Measurements from ENCODE around the gene SYT7.
A peak's percentile ranks its signal among the peaks of the same experiment; 100 is the strongest.

SYT7 gene

GRCh38 chr11:61526956-61527731 is 53.7 kb downstream of the SYT7 start:
- no peak overlapping the region for H3K4me3 ChIP-seq (ENCODE audit: low read depth, low read length)
- DNase-seq (ENCODE audit: low read depth) = no peak

- no peak for DNase-seq (ENCODE audit: low read depth)
- H3K4me3 ChIP-seq (ENCODE audit: low read depth, low read length) = no peak overlapping the region
Observed at GRCh38 chr11:61526229-61526628, 54.6 kb downstream of the SYT7 start.

- no peak for DNase-seq (ENCODE audit: low read depth)
- H3K4me3 ChIP-seq (ENCODE audit: low read depth, low read length) = no peak overlapping the region
Observed at GRCh38 chr11:61524963-61525587, 55.8 kb downstream of the SYT7 start.

- no peak overlapping the region for H3K4me3 ChIP-seq (ENCODE audit: low read depth, low read length)
- no peak for DNase-seq (ENCODE audit: low read depth)
Observed at GRCh38 chr11:61524446-61524845, 56.4 kb downstream of the SYT7 start.

GRCh38 chr11:61522881-61523280 is 58.0 kb downstream of the SYT7 start:
- no peak for DNase-seq (ENCODE audit: low read depth)
- no peak overlapping the region for H3K4me3 ChIP-seq (ENCODE audit: low read depth, low read length)

- no peak overlapping the region for H3K4me3 ChIP-seq (ENCODE audit: low read depth, low read length)
- DNase-seq (ENCODE audit: low read depth) = no peak
Observed at GRCh38 chr11:61518032-61518795, 62.7 kb downstream of the SYT7 start.

- H3K4me3 ChIP-seq (ENCODE audit: low read depth, low read length) = peak overlapping the region; percentile 8
- no peak for DNase-seq (ENCODE audit: low read depth)
Observed at GRCh38 chr11:61516675-61517572, 64.0 kb downstream of the SYT7 start.

GRCh38 chr11:61516191-61516590 is 64.7 kb downstream of the SYT7 start:
- no peak for DNase-seq (ENCODE audit: low read depth)
- peak overlapping the region; percentile 8 for H3K4me3 ChIP-seq (ENCODE audit: low read depth, low read length)

- no peak overlapping the region for H3K4me3 ChIP-seq (ENCODE audit: low read depth, low read length)
- no peak for DNase-seq (ENCODE audit: low read depth)
Observed at GRCh38 chr11:61515686-61516085, 65.2 kb downstream of the SYT7 start.

- no peak overlapping the region for H3K4me3 ChIP-seq (ENCODE audit: low read depth, low read length)
- DNase-seq (ENCODE audit: low read depth) = no peak
Observed at GRCh38 chr11:61514050-61514917, 66.6 kb downstream of the SYT7 start.

GRCh38 chr11:61513143-61513765 is 67.6 kb downstream of the SYT7 start:
- DNase-seq (ENCODE audit: low read depth) = no peak

GRCh38 chr11:61512435-61512834 is 68.4 kb downstream of the SYT7 start:
- H3K4me3 ChIP-seq (ENCODE audit: low read depth, low read length) = no peak overlapping the region

More at GRCh38 chr11:61513143-61513765, 67.6 kb downstream of the SYT7 start:
- no peak overlapping the region for H3K4me3 ChIP-seq (ENCODE audit: low read depth, low read length)

GRCh38 chr11:61511383-61511782 is 69.5 kb downstream of the SYT7 start:
- no peak for DNase-seq (ENCODE audit: low read depth)
- H3K4me3 ChIP-seq (ENCODE audit: low read depth, low read length) = no peak overlapping the region

More at GRCh38 chr11:61512435-61512834, 68.4 kb downstream of the SYT7 start:
- no peak for DNase-seq (ENCODE audit: low read depth)

- no peak for DNase-seq (ENCODE audit: low read depth)
- no peak overlapping the region for H3K4me3 ChIP-seq (ENCODE audit: low read depth, low read length)
Observed at GRCh38 chr11:61510974-61511373, 69.9 kb downstream of the SYT7 start.

GRCh38 chr11:61510166-61510919 is 70.5 kb downstream of the SYT7 start:
- H3K4me3 ChIP-seq (ENCODE audit: low read depth, low read length) = no peak overlapping the region
- DNase-seq (ENCODE audit: low read depth) = no peak

GRCh38 chr11:61509043-61510029 is 71.5 kb downstream of the SYT7 start:
- peak; percentile 21 for DNase-seq (ENCODE audit: low read depth)

More at GRCh38 chr11:61509043-61510029, 71.5 kb downstream of the SYT7 start:
- peak overlapping the region; percentile 35 for H3K4me3 ChIP-seq (ENCODE audit: low read depth, low read length)
